Embryonic facial prominence (tissue), 1 donor: ENCODE results near the gene EXOC4.
"Not testable (repeated sequence)": the region's sequence is repeated elsewhere in the genome, so short reads cannot be mapped to it uniquely, and the experiment has no call there.

ENCODE experiments used
- DNase-seq: peaks from one replicate; pipeline ENCODE4 v3.0.0-alpha.2; 2016; ENCODE audit errors: extremely low spot score

The EXOC4 gene

GRCh38 chr7:133275446-133276095 is 22.7 kb downstream of the EXOC4 start:
- no peak for DNase-seq

DNA sequence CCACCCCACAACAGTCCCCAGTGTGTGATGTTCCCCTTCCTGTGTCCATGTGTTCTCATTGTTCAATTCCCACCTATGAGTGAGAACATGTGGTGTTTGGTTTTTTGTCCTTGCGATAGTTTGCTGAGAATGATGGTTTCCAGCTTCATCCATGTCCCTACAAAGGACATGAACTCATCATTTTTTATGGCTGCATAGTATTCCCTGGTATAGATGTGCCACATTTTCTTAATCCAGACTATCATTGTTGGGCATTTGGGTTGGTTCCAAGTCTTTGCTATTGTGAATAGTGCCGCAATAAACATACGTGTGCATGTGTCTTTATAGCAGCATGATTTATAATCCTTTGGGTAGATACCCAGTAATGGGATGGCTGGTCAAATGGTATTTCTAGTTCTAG is 26.1 kb downstream of the EXOC4 start:
- DNase-seq = not testable (repeated sequence)

DNA sequence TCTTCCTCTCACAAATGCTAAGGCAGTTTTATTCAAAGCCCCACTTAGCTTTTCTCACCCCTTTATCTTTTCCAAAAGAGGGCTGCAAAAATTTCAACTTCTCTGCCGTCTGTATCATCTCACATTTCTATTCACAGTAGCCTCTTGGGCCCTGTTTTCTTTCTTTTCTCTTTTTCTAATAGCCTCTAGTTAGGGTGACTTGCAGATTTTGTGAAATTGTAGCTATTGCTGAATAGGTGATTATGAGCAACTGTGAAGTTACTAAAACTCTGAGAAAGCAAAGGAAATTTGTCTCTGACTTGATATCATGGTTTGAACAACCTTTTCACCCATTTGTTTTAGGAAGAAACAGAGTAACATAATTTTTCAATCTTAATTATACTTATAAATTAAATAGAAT is 29.2 kb downstream of the EXOC4 start:
- no peak for DNase-seq

- DNase-seq = no peak
Observed at GRCh38 chr7:133284092-133284491, 31.2 kb downstream of the EXOC4 start.

DNA sequence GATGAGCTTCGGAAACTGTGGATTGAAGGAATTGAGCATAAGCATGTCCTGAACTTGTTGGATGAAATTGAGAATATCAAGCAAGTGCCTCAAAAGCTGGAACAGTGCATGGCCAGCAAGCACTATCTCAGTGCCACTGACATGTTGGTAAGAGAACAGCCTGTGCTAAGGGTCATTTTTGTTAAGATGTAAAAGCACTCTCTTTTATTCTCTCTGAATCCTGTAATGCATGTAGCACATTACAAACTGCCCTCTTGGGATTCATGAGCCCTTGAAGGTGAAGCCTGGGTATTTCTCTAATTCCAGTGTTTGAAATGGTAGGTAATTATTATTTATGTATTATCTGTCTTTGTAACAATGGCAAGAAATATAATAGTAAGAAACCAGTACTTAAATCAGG is 36.1 kb downstream of the EXOC4 start:
- no peak for DNase-seq

- no peak for DNase-seq
Observed at GRCh38 chr7:133290041-133290440, 37.2 kb downstream of the EXOC4 start.

GRCh38 chr7:133290676-133291333 is 37.9 kb downstream of the EXOC4 start:
- DNase-seq = no peak

GRCh38 chr7:133292631-133293030 is 39.8 kb downstream of the EXOC4 start:
- no peak for DNase-seq

GRCh38 chr7:133293384-133294160 is 40.7 kb downstream of the EXOC4 start:
- no peak for DNase-seq

GRCh38 chr7:133294234-133294633 is 41.4 kb downstream of the EXOC4 start:
- no peak for DNase-seq

DNA sequence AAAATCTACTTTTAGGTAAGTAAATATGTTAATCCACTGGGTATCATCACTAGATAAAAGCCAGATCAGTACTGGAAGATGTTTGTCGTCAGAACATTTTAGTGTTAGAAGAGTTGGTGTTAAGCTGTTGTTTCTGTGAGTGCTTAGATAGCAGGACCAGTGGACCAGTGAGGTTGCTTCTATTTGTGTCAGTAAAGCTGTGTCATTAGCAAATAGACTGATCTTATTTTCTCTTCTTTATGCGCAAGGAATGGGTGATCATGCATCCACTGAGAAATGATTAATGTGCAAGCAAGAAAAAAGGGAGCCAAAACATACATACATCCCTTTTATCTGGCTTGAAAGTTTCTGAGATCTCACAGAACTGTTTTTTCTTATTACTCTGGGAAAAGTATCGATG is 42.6 kb downstream of the EXOC4 start:
- DNase-seq = no peak

GRCh38 chr7:133297093-133297492 is 44.2 kb downstream of the EXOC4 start:
- no peak for DNase-seq

DNA sequence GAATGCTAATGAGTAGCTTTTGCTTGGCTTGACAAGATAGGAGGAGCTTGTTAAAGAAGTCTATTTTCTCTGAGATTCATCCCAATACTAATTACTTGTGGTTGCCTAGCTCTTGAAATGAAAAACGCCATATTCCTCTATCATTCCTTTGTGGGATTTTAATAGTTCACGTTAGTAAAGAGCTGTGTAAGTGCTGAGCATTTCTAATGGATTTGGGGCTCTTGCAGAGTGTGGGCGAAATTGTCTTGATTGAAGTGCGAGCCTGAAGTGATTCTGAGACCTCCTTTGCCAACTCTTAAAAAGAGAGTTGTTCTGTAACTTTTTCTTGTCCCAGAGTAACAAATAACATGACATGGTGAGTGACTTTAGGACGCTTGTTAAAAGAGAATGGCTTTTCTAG is 45.2 kb downstream of the EXOC4 start:
- no peak for DNase-seq

DNA sequence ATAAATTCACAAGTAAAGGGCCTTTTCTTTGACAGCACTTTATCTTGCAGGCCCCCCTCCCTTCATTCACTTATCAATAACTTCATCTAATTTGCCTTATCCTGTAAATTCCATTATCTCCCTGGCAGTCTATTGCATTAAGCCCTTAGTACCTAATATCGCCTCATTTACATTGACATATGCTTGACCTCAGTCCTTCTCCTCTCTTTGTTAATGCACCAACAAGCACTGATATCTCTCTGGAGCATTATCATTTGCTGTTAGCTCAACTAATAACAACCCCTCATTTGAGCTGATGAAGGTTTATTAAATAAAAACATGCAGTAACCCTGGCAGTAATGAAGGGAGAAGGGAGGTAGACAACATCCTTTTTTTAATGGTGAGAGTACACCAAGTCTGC is 46.8 kb downstream of the EXOC4 start:
- no peak for DNase-seq

GRCh38 chr7:133300088-133300487 is 47.2 kb downstream of the EXOC4 start:
- no peak for DNase-seq

GRCh38 chr7:133300811-133301210 is 47.9 kb downstream of the EXOC4 start:
- no peak for DNase-seq

GRCh38 chr7:133301444-133301843 is 48.6 kb downstream of the EXOC4 start:
- DNase-seq = no peak

- no peak for DNase-seq
Observed at GRCh38 chr7:133303372-133303771, 50.5 kb downstream of the EXOC4 start.

DNA sequence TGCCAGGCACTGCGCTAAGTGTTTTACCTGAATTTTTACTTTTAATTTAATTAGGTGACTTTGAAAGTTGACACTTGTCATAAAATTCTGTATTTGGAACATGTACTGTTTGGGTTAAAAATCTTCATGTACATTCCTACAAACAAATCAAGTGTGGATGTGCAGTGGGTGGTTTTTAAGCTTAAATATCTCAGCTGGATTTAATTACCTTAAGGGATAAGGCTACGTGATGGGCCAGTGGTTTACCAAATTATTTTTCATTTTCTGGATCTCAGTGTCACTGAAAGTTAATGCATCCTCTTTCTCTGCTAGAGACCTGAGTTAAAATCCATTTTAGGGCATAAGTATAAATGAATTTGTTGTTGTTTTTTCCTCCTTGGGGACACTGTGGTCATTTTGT is 51.1 kb downstream of the EXOC4 start:
- no peak for DNase-seq

DNA sequence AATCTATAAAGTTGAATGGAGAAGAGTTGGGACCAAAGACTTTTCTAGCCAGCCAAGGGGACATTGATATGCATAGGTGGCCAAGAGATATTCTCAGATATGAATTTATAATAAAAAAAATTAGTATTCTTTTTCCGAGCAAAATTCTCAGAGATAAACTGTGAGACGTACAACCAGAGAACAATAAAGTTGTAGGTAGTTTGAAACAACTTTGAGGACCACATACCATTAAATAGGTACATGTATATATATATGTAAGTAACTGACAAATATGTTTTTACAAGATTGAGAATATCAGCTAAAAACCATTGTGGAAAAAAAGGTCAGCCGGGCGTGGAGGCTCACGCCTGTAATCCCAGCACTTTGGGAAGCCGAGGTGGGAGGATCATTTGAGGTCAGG is 56.5 kb downstream of the EXOC4 start:
- no peak for DNase-seq

- DNase-seq = no peak
Observed at GRCh38 chr7:133310232-133310862, 57.5 kb downstream of the EXOC4 start.

DNA sequence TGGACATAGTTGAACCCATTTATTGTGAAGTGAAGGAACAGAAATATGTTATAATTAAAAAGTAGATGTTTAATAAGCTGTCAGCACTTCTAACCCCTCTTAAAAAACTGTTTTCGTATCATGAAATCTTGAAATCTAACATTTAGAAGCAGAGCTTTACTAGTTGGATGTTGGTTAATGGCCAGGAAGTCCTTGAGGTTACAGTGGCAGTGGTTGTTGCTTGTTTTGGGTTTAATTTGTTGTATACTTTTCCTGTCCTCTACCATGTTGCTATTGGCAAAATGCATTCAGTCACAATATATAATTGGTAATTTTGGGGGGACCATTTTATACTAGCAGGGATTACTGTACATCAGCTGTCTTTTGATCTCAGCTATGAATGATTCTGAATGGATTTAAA is 60.7 kb downstream of the EXOC4 start:
- DNase-seq = no peak

GRCh38 chr7:133314084-133314483 is 61.2 kb downstream of the EXOC4 start:
- DNase-seq = no peak
